H1 (cell line): Measurements from ENCODE around the gene MAPK8.

Source experiments
- POLR2AphosphoS5 ChIP-seq: IDR thresholded peaks from 2 replicates; pipeline ENCODE4 v1.6.1; 2011; ENCODE audit warnings: low read depth, low read length
- TF ChIP-seq, protein P1 (sequence below), 3 experiments: IDR thresholded peaks; 1 replicate in 2 of 3; 2 replicates in 1 of 3; pipeline versions ENCODE4 v1.5.1 to v1.6.1; 2011; ENCODE audit warnings: low read length in 3 of 3, mild to moderate bottlenecking in 3 of 3, inconsistent platforms in 2 of 3, low read depth in 1 of 3, moderate library complexity in 1 of 3; ENCODE audit not compliant: insufficient read depth in 1 of 3; ENCODE audit errors: control extremely low read depth in 1 of 3

DNA sequence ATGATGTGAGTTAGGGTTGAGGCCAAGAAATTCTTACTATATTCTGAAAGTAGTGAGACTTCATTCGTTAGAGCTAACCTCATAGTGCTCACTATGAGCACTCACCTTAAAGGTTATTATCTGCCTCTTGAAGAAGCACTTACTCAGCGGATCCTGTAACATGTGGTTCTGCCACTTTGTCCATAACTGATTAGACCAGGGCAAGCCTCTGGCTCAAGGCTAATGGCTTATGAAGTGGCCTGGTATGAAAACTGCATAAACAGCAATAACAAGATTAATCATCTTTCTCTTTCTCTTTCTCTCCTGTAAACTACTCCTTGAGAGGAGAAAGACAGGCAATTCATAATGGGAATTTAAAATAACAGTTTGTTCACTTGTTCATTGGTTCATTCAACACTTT lies 82.8 kb downstream of the MAPK8 start:
- TF ChIP-seq, protein P1, sequence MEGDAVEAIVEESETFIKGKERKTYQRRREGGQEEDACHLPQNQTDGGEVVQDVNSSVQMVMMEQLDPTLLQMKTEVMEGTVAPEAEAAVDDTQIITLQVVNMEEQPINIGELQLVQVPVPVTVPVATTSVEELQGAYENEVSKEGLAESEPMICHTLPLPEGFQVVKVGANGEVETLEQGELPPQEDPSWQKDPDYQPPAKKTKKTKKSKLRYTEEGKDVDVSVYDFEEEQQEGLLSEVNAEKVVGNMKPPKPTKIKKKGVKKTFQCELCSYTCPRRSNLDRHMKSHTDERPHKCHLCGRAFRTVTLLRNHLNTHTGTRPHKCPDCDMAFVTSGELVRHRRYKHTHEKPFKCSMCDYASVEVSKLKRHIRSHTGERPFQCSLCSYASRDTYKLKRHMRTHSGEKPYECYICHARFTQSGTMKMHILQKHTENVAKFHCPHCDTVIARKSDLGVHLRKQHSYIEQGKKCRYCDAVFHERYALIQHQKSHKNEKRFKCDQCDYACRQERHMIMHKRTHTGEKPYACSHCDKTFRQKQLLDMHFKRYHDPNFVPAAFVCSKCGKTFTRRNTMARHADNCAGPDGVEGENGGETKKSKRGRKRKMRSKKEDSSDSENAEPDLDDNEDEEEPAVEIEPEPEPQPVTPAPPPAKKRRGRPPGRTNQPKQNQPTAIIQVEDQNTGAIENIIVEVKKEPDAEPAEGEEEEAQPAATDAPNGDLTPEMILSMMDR (IDR thresholded peaks at IDR 0.05; ENCODE audit: control extremely low read depth in 1 of 3, insufficient read depth in 1 of 3, low read depth in 1 of 3, low read length in 3 of 3), result no peak
- TF ChIP-seq POLR2AphosphoS5, result no peak
